Measurements from ENCODE around the gene HS2ST1. TPM values are rescaled to one million over a fixed set of nuclear protein-coding genes. Genes with fewer than 3 reads are reported as not detected.

Gene HS2ST1
- total and polyA plus RNA-seq, 10 of the 15 experiments (the other 5 are each of a cell fraction or from before 2014, with no cell fraction given), result 5.4 to 30.8 (median 18.6) TPM

DNA sequence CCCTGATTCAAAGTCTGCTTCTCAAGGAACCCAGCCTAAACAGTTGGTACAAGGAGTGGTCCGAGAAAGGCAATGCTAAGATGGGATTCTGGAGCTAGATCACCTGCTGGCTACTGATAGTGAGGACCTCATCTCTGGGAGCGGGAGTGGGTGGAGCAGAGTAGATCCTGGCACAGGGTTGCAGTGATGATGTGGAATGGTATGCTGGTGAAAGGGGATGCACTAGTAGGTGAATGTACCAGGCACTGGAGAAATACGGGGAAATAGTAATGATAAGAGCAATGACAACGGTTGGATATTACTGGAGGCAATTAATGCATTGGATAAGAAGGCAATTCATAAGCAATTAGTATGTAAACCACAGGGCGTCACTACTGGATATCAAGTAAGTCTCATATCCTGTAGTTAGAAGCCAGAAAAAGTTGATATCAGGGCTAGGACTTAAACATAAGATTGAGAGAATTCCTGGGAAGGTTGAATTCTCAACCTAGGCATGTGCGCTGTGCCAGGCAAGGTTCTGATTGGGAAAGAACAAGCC is 245.0 kb downstream of the HS2ST1 start:
- no peaks in the 10 kb centered on the region; the same call in 1 of the 2 replicates for H3K4me1 ChIP-seq (ENCODE audit: control insufficient read depth, insufficient read depth, low read length)
- H3K27ac ChIP-seq (ENCODE audit: control insufficient read depth, insufficient read depth), result no peak overlapping the region
- no peak overlapping the region for H3K4me2 ChIP-seq (ENCODE audit: control insufficient read depth, insufficient read depth)
- H2AFZ ChIP-seq (ENCODE audit: control insufficient read depth, low read depth, low read length), result no peak overlapping the region
- no peak for DNase-seq (ENCODE audit: low read depth, low spot score)
- no peaks in the 10 kb centered on the region for H3K79me2 ChIP-seq (ENCODE audit: control insufficient read depth, insufficient read depth, low read length)
- WGBS (ENCODE audit: insufficient coverage, insufficient replicate concordance, low lambda C conversion rate, missing lambda C conversion rate), result 41% methylated on average over 6 of the region's 6 CpGs
- no peak for ATAC-seq
- in situ Hi-C loops (cut with MboI), result no loop called here
- H3K27me3 ChIP-seq (replicated peaks in 1 of 2; ENCODE audit: control insufficient read depth in 2 of 2, insufficient read depth in 2 of 2, low read length in 1 of 2), result no peaks in the 10 kb centered on the region
- ChIA-PET SMC1A (ENCODE audit: uncharacterized antibody, unreplicated experiment) (no interaction called here), CTCF (interaction anchor here (0.7 kb wide), 1 partner anchor 151 kb away, joined by 3 read pairs; no protein-coding TSS in a partner anchor), POLR2A (interaction anchor here (0.6 kb wide), 1 partner anchor 379 kb away, joined by 3 read pairs; no protein-coding TSS in a partner anchor), RAD21 (ENCODE audit: unreplicated experiment) (no interaction called here)
- H3K9me3 ChIP-seq (replicated peaks; ENCODE audit: control insufficient read depth, insufficient read depth, low read length), result no peaks in the 10 kb centered on the region; the same call in 2 of the 3 replicates
- BruUV-seq (replicated peaks), result no TSS peak
- no peak overlapping the region for H3K4me3 ChIP-seq
- H3K9ac ChIP-seq (ENCODE audit: control insufficient read depth, insufficient read depth, low read length), result no peak overlapping the region
- no peaks in the 10 kb centered on the region for H3K36me3 ChIP-seq (ENCODE audit: control insufficient read depth in 2 of 2, insufficient read depth in 2 of 2, low read length in 1 of 2)
- intact Hi-C loops (cut with micrococcal nuclease; ENCODE audit: unreplicated experiment), result loop anchor here (10.0 kb wide), 2 partner anchors 285 to 435 kb away; no protein-coding TSS in a partner anchor
- TF ChIP-seq NR2C2 (IDR thresholded peaks at IDR 0.05; ENCODE audit: borderline replicate concordance, control insufficient read depth, insufficient read length, low read depth) (no peak), EGR1 (IDR thresholded peaks at IDR 0.05; ENCODE audit: borderline replicate concordance in 1 of 2, low read depth in 2 of 2, low read length in 2 of 2) (no peak), NRF1 (conservative IDR thresholded peaks at IDR 0.05; ENCODE audit: low read depth, low read length) (no peak), SUPT20H (IDR thresholded peaks at IDR 0.05; ENCODE audit: borderline replicate concordance, control insufficient read depth, low read depth, low read length) (no peak), BMI1 (IDR thresholded peaks at IDR 0.05; ENCODE audit: borderline replicate concordance) (no peak), ZBED1 (IDR thresholded peaks at IDR 0.05; ENCODE audit: borderline replicate concordance) (no peak), RAD51 (IDR thresholded peaks at IDR 0.05) (no peak), EED (IDR thresholded peaks at IDR 0.05; ENCODE audit: low read depth) (no peak), ZSCAN29 (IDR thresholded peaks at IDR 0.05) (no peak)
- FAIRE-seq, result no peak
- no peaks in the 10 kb centered on the region for H4K20me1 ChIP-seq (ENCODE audit: control insufficient read depth, insufficient read depth)

Other genes with a start within 250 kb of the HS2ST1 start
- 18.0 and 22.5 TPM in 2 replicates for gene SH3GLB1, start 210.1 kb upstream of the HS2ST1 start, total RNA-seq (2014; rRNA removed)
- 38.0 and 38.2 TPM in 2 replicates for gene SH3GLB1, start 210.1 kb upstream of the HS2ST1 start, total RNA-seq (2014; rRNA removed; fragmentation: Illumina TruSeq; extraction: Trizol)
- 44.5 and 45.6 TPM in 2 replicates for gene SH3GLB1, start 210.1 kb upstream of the HS2ST1 start, total RNA-seq (2021)
- 34.7 and 45.3 TPM in 2 replicates for gene SH3GLB1, start 210.1 kb upstream of the HS2ST1 start, polyA plus RNA-seq (2011; rRNA removed)
- gene SH3GLB1, start 210.1 kb upstream of the HS2ST1 start, polyA plus RNA-seq (2014; fragmentation: Illumina TruSeq; extraction: Trizol), result 49.9 and 57.3 TPM in 2 replicates
- gene SH3GLB1, start 210.1 kb upstream of the HS2ST1 start, polyA plus RNA-seq (2014; fragmentation: Nextera tagmentation; extraction: Ambion mirVana), result 10 to 100 TPM; 19.8 to 20.2 TPM
- 28.6 and 33.4 TPM in 2 replicates for gene SH3GLB1, start 210.1 kb upstream of the HS2ST1 start, polyA plus RNA-seq (2014; rRNA removed)
- 10 to 100 TPM; 57.2 to 59.0 TPM for gene SH3GLB1, start 210.1 kb upstream of the HS2ST1 start, polyA plus RNA-seq (2016; fragmentation: Nextera tagmentation; extraction: Ambion mirVana)
- 98.7 and 122 TPM in 2 replicates for gene SELENOF, start 509 bp upstream of the HS2ST1 start, total RNA-seq (2014; rRNA removed)
- gene SELENOF, start 509 bp upstream of the HS2ST1 start, total RNA-seq (2014; rRNA removed; fragmentation: Illumina TruSeq; extraction: Trizol), result 109 TPM in 2 replicates
- 130 and 131 TPM in 2 replicates for gene SELENOF, start 509 bp upstream of the HS2ST1 start, total RNA-seq (2021)
- gene SELENOF, start 509 bp upstream of the HS2ST1 start, polyA plus RNA-seq (2011; rRNA removed), result 167 and 276 TPM in 2 replicates
- gene SELENOF, start 509 bp upstream of the HS2ST1 start, polyA plus RNA-seq (2014; fragmentation: Illumina TruSeq; extraction: Trizol), result 208 and 273 TPM in 2 replicates
- 100 to 1,000 TPM; 226 to 254 TPM for gene SELENOF, start 509 bp upstream of the HS2ST1 start, polyA plus RNA-seq (2014; fragmentation: Nextera tagmentation; extraction: Ambion mirVana)
- 98.5 and 114 TPM in 2 replicates for gene SELENOF, start 509 bp upstream of the HS2ST1 start, polyA plus RNA-seq (2014; rRNA removed)
- gene SELENOF, start 509 bp upstream of the HS2ST1 start, polyA plus RNA-seq (2016; fragmentation: Nextera tagmentation; extraction: Ambion mirVana), result 100 to 1,000 TPM; 177 to 179 TPM